GM19452 (cell line): ENCODE measurements around the gene LCMT2.

ENCODE experiments used
- ATAC-seq: cut with Tn5 transposase; IDR thresholded peaks from one replicate; pipeline ENCODE4 v1.9.1; 2021; ENCODE audit not compliant: unreplicated experiment

Gene LCMT2

DNA sequence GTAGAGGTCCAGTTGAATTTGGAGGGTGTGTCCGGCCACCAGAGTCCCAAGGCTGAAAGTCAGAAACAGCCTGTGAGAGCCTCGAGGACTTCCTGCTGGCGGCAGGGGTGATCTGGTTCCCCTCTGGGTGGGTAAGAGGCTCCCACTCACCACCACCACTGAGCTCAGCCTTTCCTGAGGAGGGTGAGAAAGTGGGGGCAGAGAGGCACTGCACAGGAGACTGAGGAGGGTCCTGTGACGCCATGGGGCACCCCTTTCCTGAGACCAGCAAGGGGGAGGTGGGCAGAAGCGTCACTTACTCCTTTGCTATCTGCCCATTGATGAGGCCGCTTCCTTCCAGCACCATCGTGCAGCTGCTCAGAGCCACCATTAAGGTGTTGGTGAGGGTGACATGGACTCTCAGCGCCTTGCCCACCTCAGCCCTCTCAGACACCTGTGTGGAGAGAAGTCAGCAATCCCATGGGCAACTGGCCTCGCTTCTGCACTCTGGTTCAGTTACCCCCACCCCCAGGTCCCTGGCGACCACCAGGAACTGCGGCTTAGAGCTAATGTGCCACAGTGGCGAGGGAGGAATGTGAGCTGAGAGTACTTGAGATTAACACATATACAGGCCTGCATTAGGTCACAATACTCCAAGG, 53.7 kb downstream of the LCMT2 start:
- no peak for ATAC-seq

DNA sequence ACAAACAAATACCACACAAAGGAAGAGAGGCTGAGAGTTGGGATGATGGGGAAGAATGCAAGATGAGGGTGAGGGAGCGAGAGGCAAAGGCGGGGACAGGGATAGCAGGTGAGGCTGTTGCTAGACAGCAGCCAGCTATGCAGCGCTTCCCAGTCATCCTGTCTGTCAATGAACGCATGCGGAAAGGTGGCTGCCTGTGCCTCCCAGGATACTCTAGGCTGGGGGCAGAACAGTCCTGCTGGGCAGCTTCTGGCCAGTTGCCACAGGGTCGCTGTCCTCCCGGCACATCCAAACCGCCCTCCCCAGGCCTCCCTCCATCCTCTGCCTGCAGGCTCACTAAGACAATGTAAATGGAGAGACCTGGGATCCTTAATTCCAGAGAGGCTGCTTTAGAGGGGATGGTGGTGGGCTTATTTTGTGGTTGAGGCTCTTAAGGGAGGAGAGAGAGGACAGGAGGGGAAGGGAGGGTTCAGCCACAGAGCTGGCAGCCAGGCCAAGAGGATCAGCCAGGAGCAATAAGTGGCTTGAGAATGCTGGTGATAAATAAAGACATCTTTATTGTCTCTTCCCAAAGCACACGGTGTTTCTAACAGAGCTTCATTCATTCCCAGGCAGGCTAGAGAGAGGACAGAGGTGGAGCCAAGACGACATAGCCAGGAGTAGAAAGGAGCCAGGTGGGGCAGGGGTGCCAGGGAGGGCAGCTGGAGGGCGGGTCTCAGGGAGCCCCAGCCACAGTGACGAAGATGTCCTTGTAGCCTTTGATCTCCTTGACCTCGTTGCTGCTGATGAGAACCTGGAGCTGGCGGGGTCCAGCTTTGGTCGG, 54.4 kb downstream of the LCMT2 start:
- no peak for ATAC-seq

DNA sequence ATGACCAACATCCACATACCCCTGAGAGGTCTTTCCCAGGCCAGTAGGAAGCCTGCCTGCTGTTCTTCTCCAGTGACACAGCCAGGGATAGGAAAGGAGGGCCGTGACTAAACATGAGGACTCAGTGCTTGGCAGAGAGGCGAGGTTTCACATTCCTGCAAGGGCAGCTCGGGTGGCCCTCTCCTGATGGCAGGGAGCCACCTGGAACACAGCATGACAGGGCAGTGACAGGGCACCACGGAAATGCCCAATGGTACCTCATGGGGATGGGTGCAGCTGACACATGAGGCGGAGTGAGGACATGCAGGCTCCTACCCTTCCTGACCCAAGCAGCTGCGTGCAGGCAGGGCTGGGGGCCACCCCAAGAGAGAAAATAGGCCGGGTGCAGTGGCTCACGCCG, 56.2 kb downstream of the LCMT2 start:
- no peak for ATAC-seq
